GM12864 (cell line): ENCODE results near the gene ADAM19.

Source experiments
- DNase-seq: peaks from one replicate; pipeline ENCODE4 v3.0.0-alpha.2; 2011; ENCODE audit warnings: low read depth
- H3K4me3 ChIP-seq: 2 replicates; pipeline ENCODE4 v1.5.1; 2011; ENCODE audit warnings: mild to moderate bottlenecking, low read depth, low read length, control low read depth
- CTCF ChIP-seq: IDR thresholded peaks from 2 replicates; pipeline ENCODE4 v1.5.1; 2011; ENCODE audit warnings: low read depth, mild to moderate bottlenecking, moderate library complexity, low read length, control low read depth, inconsistent platforms; ENCODE audit errors: missing control alignments

Gene ADAM19

DNA sequence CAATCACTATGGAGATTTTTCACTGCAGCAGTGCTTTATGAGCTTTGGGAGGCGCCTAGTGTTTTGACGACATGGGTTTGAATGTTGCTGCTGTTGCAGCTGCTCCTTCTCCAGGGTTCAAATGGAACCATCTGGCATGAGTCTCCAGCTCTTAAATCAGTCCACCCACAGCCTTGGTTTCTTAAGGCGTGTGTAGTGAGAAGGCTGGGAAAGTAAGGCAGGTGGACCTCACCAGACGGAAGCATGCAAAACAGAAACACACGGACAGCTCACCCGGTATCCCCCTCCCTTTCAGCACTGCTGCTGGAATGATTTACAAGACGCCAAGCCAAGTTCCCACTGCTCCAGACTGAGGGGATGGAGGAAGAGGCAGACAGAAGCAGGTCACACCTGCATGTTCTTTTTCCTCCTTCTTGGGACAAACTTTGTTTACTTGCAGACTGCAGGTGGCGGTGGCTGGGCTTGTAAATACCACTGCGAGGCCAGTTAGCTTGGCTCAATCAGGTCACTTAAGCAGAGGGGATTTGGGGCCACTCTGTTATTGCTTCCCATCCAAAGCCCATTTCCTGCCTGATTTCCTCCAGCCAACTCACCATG, 47.4 kb downstream of the ADAM19 start:
- DNase-seq, result no peak
- H3K4me3 ChIP-seq, result no peak overlapping the region
- TF ChIP-seq CTCF, result no peak

- TF ChIP-seq CTCF, result no peak
- no peak overlapping the region for H3K4me3 ChIP-seq
- no peak for DNase-seq
Measured at GRCh38 chr5:157524887-157525286, 50.7 kb downstream of the ADAM19 start.

DNA sequence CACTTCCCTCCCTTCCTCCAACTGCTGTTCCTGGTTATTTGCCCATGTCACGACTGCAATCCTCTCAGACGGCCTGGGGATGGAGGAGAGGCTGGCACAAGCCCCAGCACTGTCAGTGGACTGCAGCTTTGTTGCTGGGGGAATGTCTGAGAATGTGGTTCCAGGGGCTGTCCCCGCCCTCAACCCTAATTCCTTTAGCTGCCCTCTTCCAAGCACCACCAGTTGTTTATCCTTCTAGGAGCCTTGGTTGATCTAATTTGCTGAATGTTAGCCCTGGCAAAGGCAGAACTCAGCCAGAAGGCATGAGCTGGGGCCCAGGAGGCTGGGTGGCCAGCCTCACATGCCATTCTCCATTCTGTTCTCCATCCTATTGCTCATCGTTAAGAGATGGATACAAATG, 51.6 kb downstream of the ADAM19 start:
- DNase-seq, result no peak
- H3K4me3 ChIP-seq, result no peak overlapping the region
- no peak for TF ChIP-seq CTCF

- H3K4me3 ChIP-seq, result no peak overlapping the region
- DNase-seq, result no peak
Measured at GRCh38 chr5:157521704-157522029, 53.9 kb downstream of the ADAM19 start.

DNA sequence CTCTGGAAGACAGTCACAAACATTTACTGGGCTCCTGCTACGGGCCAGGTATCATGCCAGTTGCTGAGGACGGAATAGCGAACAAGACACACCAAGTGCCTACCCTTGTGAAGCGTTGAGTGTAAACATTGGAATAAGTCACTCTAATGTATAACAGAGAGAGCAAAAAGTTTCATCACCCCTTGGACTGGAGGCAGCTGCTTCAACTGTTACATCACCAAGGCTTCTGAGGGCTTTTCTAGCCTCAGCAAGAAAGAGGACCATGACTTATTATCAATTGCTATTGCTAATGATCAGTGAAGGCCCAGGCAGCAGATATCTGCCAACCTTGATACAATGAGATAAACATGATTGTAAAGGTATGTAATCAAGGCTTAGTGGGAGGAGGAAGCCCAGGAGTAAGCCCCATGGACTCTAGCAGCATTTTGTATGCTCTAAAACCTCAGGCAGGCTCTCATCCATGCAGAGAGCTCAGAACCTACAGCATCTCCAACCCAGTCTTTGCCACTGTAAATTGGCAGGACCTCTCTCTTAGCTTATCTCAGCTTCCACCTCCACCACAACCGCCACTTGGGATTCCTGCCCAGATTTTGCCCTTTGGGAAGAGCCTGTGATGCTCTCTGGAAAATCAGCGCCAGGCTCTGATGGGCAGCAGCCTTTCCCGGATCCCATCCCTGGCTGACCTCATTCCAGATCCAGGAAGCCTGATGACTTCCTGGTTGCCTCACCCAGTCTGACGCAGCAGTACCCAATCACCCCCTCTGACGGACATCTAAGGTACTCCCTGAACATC, 54.5 kb downstream of the ADAM19 start:
- no peak overlapping the region for H3K4me3 ChIP-seq
- DNase-seq, result no peak
- TF ChIP-seq CTCF, result no peak

More at GRCh38 chr5:157521704-157522029, 53.9 kb downstream of the ADAM19 start:
- TF ChIP-seq CTCF, result no peak

DNA sequence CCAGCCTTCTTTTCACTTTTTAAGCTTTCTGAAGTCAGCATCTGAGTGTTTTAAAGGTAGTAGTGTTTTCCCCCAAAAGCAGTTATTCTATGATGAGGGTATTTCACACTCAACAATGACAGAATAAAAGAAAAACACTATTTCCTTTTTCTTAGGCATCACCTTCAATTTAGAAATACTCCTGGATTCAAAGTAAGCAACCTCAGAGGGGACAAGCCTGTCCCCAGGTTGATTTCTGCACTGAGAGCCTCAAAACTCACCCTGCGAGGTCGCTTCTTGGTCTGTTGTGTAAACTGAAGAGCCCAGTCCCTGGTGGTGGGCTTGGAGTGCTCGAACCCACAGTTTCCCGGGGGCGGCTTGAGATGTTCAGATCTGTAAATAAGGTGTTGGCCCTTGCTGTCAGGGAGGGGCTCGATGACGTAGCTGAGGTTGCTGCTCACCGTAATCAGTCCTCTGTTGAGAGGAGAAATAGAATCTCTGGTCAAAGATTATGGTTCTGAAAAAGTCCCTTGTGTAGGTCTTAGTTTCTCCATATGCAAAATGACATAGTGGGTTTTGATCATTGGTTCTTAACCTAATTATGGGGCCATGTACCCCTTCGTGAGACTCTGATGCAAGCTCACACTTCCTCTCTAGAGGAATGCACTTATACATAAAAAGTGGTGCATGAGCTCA, 55.9 kb downstream of the ADAM19 start:
- no peak for TF ChIP-seq CTCF
- no peak overlapping the region for H3K4me3 ChIP-seq
- no peak for DNase-seq
